Measurements from ENCODE around the gene PCSK4. TPM values are rescaled to one million over a fixed set of nuclear protein-coding genes. Genes with fewer than 3 reads are reported as not detected.

Gene PCSK4
- polyA plus RNA-seq, 1 of the 3 experiments (the other 2 are of a cell fraction) = 6.6 TPM

DNA sequence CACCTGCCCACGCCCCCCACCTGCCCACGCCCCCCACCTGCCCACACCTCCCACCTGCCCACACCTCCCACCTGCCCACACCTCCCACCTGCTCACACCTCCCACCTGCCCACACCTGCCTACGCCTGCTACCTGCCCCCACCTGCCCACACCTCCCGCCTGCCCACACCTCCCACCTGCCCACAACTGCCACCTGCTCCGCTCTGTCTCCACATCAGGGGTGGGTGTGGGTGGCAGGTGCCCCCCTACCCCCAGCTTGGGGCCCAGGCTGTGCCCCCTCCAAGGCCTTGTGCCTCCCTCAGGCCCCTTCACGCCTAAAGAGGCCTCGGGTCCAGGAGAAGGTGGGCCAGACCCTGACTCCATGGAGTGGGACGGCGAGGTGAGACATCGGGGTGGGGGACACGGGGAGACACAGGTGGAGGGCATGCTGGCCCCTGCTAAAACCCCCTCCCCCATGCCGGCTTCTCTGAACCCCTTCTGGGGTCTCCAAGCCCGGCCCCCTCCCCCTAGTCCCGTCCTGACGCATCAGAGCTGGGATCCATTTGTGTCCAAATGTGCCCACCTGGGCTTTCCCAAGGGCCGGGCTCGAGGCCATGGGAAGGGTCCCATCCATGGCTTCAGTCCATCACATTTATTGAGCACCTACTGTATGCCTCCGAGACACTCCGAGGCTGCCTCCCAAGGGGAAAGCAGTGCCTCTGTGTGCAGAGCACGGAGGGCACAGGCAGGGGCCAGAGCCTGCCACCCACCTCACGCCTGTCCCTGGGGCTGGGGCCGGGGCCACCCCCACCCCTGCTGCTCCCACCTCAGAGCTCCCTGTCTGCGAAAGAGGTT lies 38.7 kb upstream of the PCSK4 start:
- Histone ChIP-seq H3F3A (replicated peaks; ENCODE audit: insufficient read depth) (no peaks in the 10 kb centered on the region), H4K20me1 (ENCODE audit: insufficient read depth) (no peaks in the 10 kb centered on the region), H3K27me3 (ENCODE audit: insufficient read depth) (peaks cover 63% of the 10 kb centered on the region), H3K4me2 (no peak overlapping the region), H3K27ac (ENCODE audit: low read depth in 2 of 2, low read length in 1 of 2) (no peak overlapping the region), H3K4me1 (ENCODE audit: control insufficient read depth in 1 of 2, insufficient read depth in 2 of 2, low read depth in 1 of 2, low read length in 1 of 2) (no peaks in the 10 kb centered on the region), H3K79me2 (ENCODE audit: insufficient read depth) (no peaks in the 10 kb centered on the region), H3K36me3 (replicated peaks in 1 of 2; ENCODE audit: control insufficient read depth in 1 of 2, insufficient read depth in 2 of 2, low read length in 1 of 2) (no peaks in the 10 kb centered on the region), H2AFZ (ENCODE audit: low read depth) (no peak overlapping the region), H3K4me3 (ENCODE audit: low read depth in 2 of 2, low read length in 1 of 2) (no peak overlapping the region), H3K9me3 (no peaks in the 10 kb centered on the region), H3K9ac (no peak overlapping the region), H3K9me2 (no peaks in the 10 kb centered on the region)
- POLR2A ChIA-PET = no interaction called here
- CTCF ChIA-PET = interaction anchor here (1.2 kb wide), 1 partner anchor 17 kb away, joined by 6 read pairs; no protein-coding TSS in a partner anchor
- TF ChIP-seq, protein P1, sequence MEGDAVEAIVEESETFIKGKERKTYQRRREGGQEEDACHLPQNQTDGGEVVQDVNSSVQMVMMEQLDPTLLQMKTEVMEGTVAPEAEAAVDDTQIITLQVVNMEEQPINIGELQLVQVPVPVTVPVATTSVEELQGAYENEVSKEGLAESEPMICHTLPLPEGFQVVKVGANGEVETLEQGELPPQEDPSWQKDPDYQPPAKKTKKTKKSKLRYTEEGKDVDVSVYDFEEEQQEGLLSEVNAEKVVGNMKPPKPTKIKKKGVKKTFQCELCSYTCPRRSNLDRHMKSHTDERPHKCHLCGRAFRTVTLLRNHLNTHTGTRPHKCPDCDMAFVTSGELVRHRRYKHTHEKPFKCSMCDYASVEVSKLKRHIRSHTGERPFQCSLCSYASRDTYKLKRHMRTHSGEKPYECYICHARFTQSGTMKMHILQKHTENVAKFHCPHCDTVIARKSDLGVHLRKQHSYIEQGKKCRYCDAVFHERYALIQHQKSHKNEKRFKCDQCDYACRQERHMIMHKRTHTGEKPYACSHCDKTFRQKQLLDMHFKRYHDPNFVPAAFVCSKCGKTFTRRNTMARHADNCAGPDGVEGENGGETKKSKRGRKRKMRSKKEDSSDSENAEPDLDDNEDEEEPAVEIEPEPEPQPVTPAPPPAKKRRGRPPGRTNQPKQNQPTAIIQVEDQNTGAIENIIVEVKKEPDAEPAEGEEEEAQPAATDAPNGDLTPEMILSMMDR (IDR thresholded peaks at IDR 0.05) = no peak
- TF ChIP-seq TAF1 (IDR thresholded peaks at IDR 0.05; ENCODE audit: borderline replicate concordance, low read depth, low read length) (no peak), RAD21 (IDR thresholded peaks at IDR 0.05; ENCODE audit: low read length) (no peak), GABPA (IDR thresholded peaks at IDR 0.05; ENCODE audit: low read depth) (no peak), GATA2 (CRISPR knock-in tag; IDR thresholded peaks at IDR 0.05) (no peak), EZH2phosphoT487 (IDR thresholded peaks at IDR 0.05; ENCODE audit: borderline replicate concordance, low read depth) (no peak)
- TF ChIP-seq, protein P2, sequence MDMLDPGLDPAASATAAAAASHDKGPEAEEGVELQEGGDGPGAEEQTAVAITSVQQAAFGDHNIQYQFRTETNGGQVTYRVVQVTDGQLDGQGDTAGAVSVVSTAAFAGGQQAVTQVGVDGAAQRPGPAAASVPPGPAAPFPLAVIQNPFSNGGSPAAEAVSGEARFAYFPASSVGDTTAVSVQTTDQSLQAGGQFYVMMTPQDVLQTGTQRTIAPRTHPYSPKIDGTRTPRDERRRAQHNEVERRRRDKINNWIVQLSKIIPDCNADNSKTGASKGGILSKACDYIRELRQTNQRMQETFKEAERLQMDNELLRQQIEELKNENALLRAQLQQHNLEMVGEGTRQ (IDR thresholded peaks at IDR 0.05; ENCODE audit: borderline replicate concordance, low read depth, low read length) = no peak
- TF ChIP-seq, protein P3, sequence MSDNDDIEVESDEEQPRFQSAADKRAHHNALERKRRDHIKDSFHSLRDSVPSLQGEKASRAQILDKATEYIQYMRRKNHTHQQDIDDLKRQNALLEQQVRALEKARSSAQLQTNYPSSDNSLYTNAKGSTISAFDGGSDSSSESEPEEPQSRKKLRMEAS (IDR thresholded peaks at IDR 0.05; ENCODE audit: low read depth) = no peak
- TF ChIP-seq, protein P4, sequence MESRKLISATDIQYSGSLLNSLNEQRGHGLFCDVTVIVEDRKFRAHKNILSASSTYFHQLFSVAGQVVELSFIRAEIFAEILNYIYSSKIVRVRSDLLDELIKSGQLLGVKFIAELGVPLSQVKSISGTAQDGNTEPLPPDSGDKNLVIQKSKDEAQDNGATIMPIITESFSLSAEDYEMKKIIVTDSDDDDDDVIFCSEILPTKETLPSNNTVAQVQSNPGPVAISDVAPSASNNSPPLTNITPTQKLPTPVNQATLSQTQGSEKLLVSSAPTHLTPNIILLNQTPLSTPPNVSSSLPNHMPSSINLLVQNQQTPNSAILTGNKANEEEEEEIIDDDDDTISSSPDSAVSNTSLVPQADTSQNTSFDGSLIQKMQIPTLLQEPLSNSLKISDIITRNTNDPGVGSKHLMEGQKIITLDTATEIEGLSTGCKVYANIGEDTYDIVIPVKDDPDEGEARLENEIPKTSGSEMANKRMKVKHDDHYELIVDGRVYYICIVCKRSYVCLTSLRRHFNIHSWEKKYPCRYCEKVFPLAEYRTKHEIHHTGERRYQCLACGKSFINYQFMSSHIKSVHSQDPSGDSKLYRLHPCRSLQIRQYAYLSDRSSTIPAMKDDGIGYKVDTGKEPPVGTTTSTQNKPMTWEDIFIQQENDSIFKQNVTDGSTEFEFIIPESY (IDR thresholded peaks at IDR 0.05; ENCODE audit: borderline replicate concordance, low read depth) = no peak
- DNase-seq = no peak
- 22% methylated on average over 13 of the region's 23 CpGs for WGBS (ENCODE audit: low lambda C conversion rate)

All from SK-N-SH (cell line).